HepG2 (cell line): ENCODE measurements around the gene SOX9. TPM values are rescaled to one million over a fixed set of nuclear protein-coding genes. Genes with fewer than 3 reads are reported as not detected.

Experiments
- AGO1 ChIP-seq: fragments of 200-400 bp; formaldehyde crosslinking; IDR thresholded peaks from 2 replicates; pipeline ENCODE4 v1.6.1; 2017; ENCODE audit warnings: mild to moderate bottlenecking, low read depth, low read length, moderate library complexity; ENCODE audit not compliant: poor library complexity, severe bottlenecking
- ATF7 ChIP-seq, 2 experiments: fragments of 450-650 bp in 1 of 2; sonication (generic) in 1 of 2; formaldehyde crosslinking in 1 of 2; IDR thresholded peaks; 2 replicates each; pipeline versions ENCODE4 v1.4.0 to v1.6.1; 2016 to 2020; ENCODE audit warnings: antibody characterized with exemption in 1 of 2, mild to moderate bottlenecking in 1 of 2, missing genetic modification reagents in 1 of 2
- ESRRA ChIP-seq: sonication (generic); formaldehyde crosslinking; IDR thresholded peaks from 2 replicates; pipeline ENCODE4 v1.5.1; 2020; ENCODE audit warnings: mild to moderate bottlenecking, low read depth, missing genetic modification reagents
- GATAD2A ChIP-seq: IDR thresholded peaks from 2 replicates; pipeline ENCODE4 v1.6.1; 2016
- HNRNPL ChIP-seq: fragments of 200-400 bp; formaldehyde crosslinking; IDR thresholded peaks from 2 replicates; pipeline ENCODE4 v1.6.1; 2017; ENCODE audit warnings: mild to moderate bottlenecking, low read depth, low read length
- PHF8 ChIP-seq: sonication (generic); formaldehyde crosslinking; IDR thresholded peaks from 2 replicates; pipeline ENCODE4 v1.5.0; 2020; ENCODE audit warnings: missing genetic modification reagents
- RARA ChIP-seq: IDR thresholded peaks from 2 replicates; pipeline ENCODE4 v1.6.1; 2016; ENCODE audit warnings: missing genetic modification reagents, missing compliant biosample characterization
- ZBTB7A ChIP-seq: sonication (generic); formaldehyde crosslinking; IDR thresholded peaks from 2 replicates; pipeline ENCODE4 v1.8.0; 2022; ENCODE audit warnings: mild to moderate bottlenecking, missing genetic modification reagents
- ZFYVE20 ChIP-seq: sonication (generic); formaldehyde crosslinking; IDR thresholded peaks from 2 replicates; pipeline ENCODE4 v1.8.0; 2023; ENCODE audit warnings: low read depth, mild to moderate bottlenecking, moderate library complexity, missing genetic modification reagents, borderline replicate concordance
- ZNF230 ChIP-seq: sonication (generic); formaldehyde crosslinking; IDR thresholded peaks from 2 replicates; pipeline ENCODE4 v1.4.0; 2020; ENCODE audit warnings: mild to moderate bottlenecking, missing genetic modification reagents
- ZNF451 ChIP-seq: sonication (generic); formaldehyde crosslinking; IDR thresholded peaks from 2 replicates; pipeline ENCODE4 v1.5.0; 2020; ENCODE audit warnings: mild to moderate bottlenecking, missing genetic modification reagents
- ZNF746 ChIP-seq: sonication (generic); formaldehyde crosslinking; IDR thresholded peaks from 2 replicates; pipeline ENCODE4 v1.8.0; 2022; ENCODE audit warnings: mild to moderate bottlenecking, missing genetic modification reagents
- ZNF816 ChIP-seq: sonication (generic); formaldehyde crosslinking; IDR thresholded peaks from 2 replicates; pipeline ENCODE4 v1.8.0; 2022; ENCODE audit warnings: missing genetic modification reagents, mild to moderate bottlenecking, borderline replicate concordance
- ZSCAN21 ChIP-seq: sonication (generic); formaldehyde crosslinking; IDR thresholded peaks from 2 replicates; pipeline ENCODE4 v1.8.0; 2022; ENCODE audit warnings: mild to moderate bottlenecking, missing genetic modification reagents, moderate library complexity, borderline replicate concordance
- polyA plus RNA-seq, 8 experiments: library from polyadenylated mRNA; depleted of rRNA in 3 of 8; stranded (reverse) in 7 of 8; unstranded in 1 of 8; fragments of >200 nt; fragmentation: Illumina TruSeq in 4 of 8; extraction: Trizol in 4 of 8; gene quantifications; 2 replicates each; pipeline versions ENCODE4 v1.2.1 to v1.2.3, GENCODE V29; 2011 to 2016; ENCODE audit warnings: low read depth in 4 of 8, missing spikeins in 1 of 8, mixed read lengths in 1 of 8; ENCODE audit not compliant: insufficient read depth in 1 of 8
- total RNA-seq, 5 experiments: library from RNA; depleted of rRNA; stranded (reverse); fragments of >200 nt; fragmentation: Illumina TruSeq; extraction: Trizol; gene quantifications; 2 replicates each; pipeline ENCODE4 v1.2.3, GENCODE V29; 2016; ENCODE audit warnings: low read depth in 1 of 5
- TF ChIP-seq, protein P1 (sequence below): sonication (generic); formaldehyde crosslinking; IDR thresholded peaks from 2 replicates; pipeline ENCODE4 v1.4.0; 2020; ENCODE audit warnings: missing genetic modification reagents
- TF ChIP-seq, protein P2 (sequence below): IDR thresholded peaks from 2 replicates; pipeline ENCODE4 v1.6.1; 2016; ENCODE audit warnings: missing compliant biosample characterization, missing genetic modification reagents, borderline replicate concordance
- TF ChIP-seq, protein P3 (sequence below): IDR thresholded peaks from 2 replicates; pipeline ENCODE4 v1.6.1; 2016; ENCODE audit warnings: mild to moderate bottlenecking
- TF ChIP-seq, protein P4 (sequence below): sonication (generic); formaldehyde crosslinking; IDR thresholded peaks from 2 replicates; pipeline ENCODE4; 2020; ENCODE audit warnings: missing genetic modification reagents, mild to moderate bottlenecking, borderline replicate concordance
- TF ChIP-seq, protein P5 (sequence below): sonication (generic); formaldehyde crosslinking; IDR thresholded peaks from 2 replicates; pipeline ENCODE4 v1.4.0; 2020; ENCODE audit warnings: missing genetic modification reagents

The SOX9 gene
- total and polyA plus RNA-seq, 2 of the 13 experiments (the other 11 are each of a cell fraction or from before 2014, with no cell fraction given), result 16.1 to 27.6 TPM

DNA sequence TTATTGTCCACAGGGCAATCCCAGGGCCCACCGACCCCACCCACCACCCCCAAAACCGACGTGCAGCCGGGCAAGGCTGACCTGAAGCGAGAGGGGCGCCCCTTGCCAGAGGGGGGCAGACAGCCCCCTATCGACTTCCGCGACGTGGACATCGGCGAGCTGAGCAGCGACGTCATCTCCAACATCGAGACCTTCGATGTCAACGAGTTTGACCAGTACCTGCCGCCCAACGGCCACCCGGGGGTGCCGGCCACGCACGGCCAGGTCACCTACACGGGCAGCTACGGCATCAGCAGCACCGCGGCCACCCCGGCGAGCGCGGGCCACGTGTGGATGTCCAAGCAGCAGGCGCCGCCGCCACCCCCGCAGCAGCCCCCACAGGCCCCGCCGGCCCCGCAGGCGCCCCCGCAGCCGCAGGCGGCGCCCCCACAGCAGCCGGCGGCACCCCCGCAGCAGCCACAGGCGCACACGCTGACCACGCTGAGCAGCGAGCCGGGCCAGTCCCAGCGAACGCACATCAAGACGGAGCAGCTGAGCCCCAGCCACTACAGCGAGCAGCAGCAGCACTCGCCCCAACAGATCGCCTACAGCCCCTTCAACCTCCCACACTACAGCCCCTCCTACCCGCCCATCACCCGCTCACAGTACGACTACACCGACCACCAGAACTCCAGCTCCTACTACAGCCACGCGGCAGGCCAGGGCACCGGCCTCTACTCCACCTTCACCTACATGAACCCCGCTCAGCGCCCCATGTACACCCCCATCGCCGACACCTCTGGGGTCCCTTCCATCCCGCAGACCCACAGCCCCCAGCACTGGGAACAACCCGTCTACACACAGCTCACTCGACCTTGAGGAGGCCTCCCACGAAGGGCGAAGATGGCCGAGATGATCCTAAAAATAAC is 3.0 kb downstream of the SOX9 start (continued):
- TF ChIP-seq ZNF451 (0 out of 2 replicates have a peak, but pooled peaks have one; percentile 18), ZNF746 (CRISPR knock-in tag) (peak; percentile 5; the same call in 1 of the 2 replicates), AGO1 (peak; percentile 17), ESRRA (CRISPR knock-in tag) (no peak), GATAD2A (CRISPR knock-in tag) (peak; percentile 20), ZNF230 (CRISPR knock-in tag) (0 out of 2 replicates have a peak, but pooled peaks have one; percentile 6), HNRNPL (peak; percentile 93), ZFYVE20 (CRISPR knock-in tag) (no peak), ZNF816 (CRISPR knock-in tag) (0 out of 2 replicates have a peak, but pooled peaks have one; percentile 3), ZBTB7A (CRISPR knock-in tag) (peak; percentile 60; the same call in 1 of the 2 replicates), ATF7 (IDR thresholded peaks at IDR 0.05) (peak; percentile 59), ATF7 (CRISPR knock-in tag; IDR thresholded peaks at IDR 0.05) (no peak; the same call in 1 of the 2 replicates), RARA (CRISPR knock-in tag) (peak; percentile 0; the same call in 1 of the 2 replicates), PHF8 (0 out of 2 replicates have a peak, but pooled peaks have one; percentile 3), ZSCAN21 (CRISPR knock-in tag) (peak; percentile 35; the same call in 1 of the 2 replicates)
- TF ChIP-seq, protein P1, sequence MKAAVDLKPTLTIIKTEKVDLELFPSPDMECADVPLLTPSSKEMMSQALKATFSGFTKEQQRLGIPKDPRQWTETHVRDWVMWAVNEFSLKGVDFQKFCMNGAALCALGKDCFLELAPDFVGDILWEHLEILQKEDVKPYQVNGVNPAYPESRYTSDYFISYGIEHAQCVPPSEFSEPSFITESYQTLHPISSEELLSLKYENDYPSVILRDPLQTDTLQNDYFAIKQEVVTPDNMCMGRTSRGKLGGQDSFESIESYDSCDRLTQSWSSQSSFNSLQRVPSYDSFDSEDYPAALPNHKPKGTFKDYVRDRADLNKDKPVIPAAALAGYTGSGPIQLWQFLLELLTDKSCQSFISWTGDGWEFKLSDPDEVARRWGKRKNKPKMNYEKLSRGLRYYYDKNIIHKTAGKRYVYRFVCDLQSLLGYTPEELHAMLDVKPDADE (CRISPR knock-in tag), result 0 out of 2 replicates have a peak, but pooled peaks have one; percentile 45
- TF ChIP-seq, protein P2, sequence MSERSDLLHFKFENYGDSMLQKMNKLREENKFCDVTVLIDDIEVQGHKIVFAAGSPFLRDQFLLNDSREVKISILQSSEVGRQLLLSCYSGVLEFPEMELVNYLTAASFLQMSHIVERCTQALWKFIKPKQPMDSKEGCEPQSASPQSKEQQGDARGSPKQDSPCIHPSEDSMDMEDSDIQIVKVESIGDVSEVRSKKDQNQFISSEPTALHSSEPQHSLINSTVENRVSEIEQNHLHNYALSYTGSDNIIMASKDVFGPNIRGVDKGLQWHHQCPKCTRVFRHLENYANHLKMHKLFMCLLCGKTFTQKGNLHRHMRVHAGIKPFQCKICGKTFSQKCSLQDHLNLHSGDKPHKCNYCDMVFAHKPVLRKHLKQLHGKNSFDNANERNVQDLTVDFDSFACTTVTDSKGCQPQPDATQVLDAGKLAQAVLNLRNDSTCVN (CRISPR knock-in tag), result 0 out of 2 replicates have a peak, but pooled peaks have one; percentile 50
- TF ChIP-seq, protein P3, sequence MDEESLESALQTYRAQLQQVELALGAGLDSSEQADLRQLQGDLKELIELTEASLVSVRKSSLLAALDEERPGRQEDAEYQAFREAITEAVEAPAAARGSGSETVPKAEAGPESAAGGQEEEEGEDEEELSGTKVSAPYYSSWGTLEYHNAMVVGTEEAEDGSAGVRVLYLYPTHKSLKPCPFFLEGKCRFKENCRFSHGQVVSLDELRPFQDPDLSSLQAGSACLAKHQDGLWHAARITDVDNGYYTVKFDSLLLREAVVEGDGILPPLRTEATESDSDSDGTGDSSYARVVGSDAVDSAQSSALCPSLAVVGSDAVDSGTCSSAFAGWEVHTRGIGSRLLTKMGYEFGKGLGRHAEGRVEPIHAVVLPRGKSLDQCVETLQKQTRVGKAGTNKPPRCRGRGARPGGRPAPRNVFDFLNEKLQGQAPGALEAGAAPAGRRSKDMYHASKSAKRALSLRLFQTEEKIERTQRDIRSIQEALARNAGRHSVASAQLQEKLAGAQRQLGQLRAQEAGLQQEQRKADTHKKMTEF (CRISPR knock-in tag), result 0 out of 2 replicates have a peak, but pooled peaks have one; percentile 7
- TF ChIP-seq, protein P4, sequence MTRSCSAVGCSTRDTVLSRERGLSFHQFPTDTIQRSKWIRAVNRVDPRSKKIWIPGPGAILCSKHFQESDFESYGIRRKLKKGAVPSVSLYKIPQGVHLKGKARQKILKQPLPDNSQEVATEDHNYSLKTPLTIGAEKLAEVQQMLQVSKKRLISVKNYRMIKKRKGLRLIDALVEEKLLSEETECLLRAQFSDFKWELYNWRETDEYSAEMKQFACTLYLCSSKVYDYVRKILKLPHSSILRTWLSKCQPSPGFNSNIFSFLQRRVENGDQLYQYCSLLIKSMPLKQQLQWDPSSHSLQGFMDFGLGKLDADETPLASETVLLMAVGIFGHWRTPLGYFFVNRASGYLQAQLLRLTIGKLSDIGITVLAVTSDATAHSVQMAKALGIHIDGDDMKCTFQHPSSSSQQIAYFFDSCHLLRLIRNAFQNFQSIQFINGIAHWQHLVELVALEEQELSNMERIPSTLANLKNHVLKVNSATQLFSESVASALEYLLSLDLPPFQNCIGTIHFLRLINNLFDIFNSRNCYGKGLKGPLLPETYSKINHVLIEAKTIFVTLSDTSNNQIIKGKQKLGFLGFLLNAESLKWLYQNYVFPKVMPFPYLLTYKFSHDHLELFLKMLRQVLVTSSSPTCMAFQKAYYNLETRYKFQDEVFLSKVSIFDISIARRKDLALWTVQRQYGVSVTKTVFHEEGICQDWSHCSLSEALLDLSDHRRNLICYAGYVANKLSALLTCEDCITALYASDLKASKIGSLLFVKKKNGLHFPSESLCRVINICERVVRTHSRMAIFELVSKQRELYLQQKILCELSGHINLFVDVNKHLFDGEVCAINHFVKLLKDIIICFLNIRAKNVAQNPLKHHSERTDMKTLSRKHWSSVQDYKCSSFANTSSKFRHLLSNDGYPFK (CRISPR knock-in tag), result peak; percentile 9; the same call in 1 of the 2 replicates
- TF ChIP-seq, protein P5, sequence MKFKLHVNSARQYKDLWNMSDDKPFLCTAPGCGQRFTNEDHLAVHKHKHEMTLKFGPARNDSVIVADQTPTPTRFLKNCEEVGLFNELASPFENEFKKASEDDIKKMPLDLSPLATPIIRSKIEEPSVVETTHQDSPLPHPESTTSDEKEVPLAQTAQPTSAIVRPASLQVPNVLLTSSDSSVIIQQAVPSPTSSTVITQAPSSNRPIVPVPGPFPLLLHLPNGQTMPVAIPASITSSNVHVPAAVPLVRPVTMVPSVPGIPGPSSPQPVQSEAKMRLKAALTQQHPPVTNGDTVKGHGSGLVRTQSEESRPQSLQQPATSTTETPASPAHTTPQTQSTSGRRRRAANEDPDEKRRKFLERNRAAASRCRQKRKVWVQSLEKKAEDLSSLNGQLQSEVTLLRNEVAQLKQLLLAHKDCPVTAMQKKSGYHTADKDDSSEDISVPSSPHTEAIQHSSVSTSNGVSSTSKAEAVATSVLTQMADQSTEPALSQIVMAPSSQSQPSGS, result 0 out of 2 replicates have a peak, but pooled peaks have one; percentile 47
